Head of caudate nucleus (tissue), 42 donors: ENCODE results near the gene SH3RF2.
"Not testable (repeated sequence)": the region's sequence is repeated elsewhere in the genome, so short reads cannot be mapped to it uniquely, and the experiment has no call there.

Experiments used
- DNase-seq, 42 donors: peaks; one replicate each; pipeline versions ENCODE4 v3.0.0 to v3.0.0-alpha.2; 2020 to 2021; ENCODE audit warnings: mixed read lengths in 7 of 42
- intact Hi-C: fragments of 100-400 bp; cut with DNase I; formaldehyde crosslinking; loops from one replicate; pipeline ENCODE4 v1.15.0; 2022

The SH3RF2 gene

DNA sequence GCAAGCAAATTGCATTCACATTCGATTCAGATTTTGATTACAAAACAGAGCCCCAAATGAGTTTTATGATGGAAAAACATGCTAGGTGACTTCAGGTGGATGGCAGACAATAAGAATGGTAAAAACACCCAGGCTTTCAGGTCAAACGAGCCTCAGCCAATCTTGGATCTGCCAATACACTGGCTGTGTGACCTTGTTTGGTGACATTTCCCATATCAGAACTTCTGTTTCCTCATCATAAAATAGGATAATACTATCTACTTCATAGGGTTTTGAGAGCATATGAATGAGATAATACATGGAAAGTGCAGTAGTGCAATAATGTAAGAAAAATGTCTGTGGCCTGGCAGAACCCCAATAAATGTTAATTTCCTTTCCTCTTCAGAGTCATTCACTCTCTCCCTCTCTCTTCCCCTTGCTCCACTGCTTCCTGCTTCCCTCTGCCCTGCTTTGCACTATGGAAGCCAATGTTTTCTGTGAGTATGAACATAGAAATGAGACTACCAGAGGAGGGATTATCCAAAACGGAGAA is 54.7 kb downstream of the SH3RF2 start:
- no peak for DNase-seq
- intact Hi-C loops: no loop called here

DNA sequence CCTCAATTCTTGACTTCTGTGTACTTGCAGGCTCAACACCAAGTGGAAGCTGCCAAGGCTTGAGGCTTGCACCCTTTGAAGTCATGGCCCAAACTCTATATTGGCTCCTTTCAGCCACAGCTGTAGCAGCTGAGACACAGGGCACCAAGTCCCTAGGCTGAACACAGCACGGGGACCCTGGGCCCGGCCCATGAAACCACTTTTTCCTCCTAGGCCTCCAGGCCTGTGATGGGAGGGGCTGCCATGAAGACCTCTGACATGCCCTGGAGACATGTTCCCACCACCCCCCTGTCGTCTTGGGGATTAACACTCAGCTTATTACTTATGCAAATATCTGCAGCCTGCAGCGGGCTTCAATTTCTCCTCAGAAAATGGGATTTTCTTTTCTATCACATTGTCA is 57.2 kb downstream of the SH3RF2 start:
- intact Hi-C loops, DNase-seq: not testable (repeated sequence)

DNA sequence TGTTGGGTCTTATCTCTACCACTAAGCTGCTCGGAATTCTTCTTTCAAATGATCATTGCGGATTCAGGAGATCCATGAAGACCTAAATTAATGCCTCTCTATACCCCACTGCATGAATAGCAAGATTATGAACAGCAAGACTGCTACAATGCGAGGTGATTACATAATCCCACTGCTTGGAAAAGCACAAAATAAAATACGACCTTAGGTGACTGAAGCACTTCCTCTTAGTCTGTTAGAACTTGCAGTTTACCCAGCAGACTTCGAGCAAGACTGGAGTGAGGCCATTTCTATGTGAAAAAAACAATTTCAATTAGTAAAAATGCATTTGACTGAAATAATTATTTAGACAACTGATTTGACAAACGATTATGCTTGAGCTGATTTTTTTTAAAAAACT is 59.8 kb downstream of the SH3RF2 start:
- intact Hi-C loops: no loop called here
- DNase-seq: peak in 1 of 42 donors; percentile 42

DNA sequence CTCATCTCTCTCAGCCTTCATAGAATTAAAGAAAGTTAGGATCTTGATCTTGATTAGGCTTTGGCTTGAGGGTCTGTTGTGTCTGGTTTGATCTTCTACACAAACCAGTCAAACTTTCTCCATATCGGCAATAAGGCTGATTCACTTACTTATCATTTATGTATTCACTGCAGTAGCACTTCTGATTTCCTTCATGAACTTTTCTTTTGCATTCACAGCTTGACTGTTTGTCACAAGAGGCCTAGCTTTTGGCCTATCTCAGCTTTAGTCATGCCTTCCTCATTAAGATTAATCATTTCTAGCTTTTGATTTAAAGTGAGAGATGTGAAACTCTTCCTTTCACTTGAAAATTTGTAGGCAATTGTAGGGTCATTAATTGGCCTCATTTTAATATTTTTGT is 62.8 kb downstream of the SH3RF2 start:
- no peak for DNase-seq
- intact Hi-C loops: no loop called here

DNA sequence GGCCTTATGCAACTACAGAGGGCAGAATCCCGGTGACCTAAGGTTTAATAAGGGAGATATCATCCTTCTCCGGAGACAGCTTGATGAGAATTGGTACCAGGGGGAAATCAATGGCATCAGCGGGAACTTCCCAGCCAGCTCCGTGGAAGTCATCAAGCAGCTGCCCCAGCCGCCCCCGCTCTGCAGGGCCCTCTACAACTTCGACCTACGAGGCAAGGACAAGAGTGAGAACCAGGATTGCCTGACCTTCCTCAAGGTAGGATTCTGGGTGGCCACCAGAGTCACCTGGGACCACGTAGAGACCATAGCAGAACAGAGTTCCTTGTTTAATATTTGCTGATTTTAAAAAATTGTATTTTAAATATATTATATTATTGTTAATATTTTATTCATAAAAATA is 63.7 kb downstream of the SH3RF2 start:
- DNase-seq: no peak
- intact Hi-C loops: no loop called here

DNA sequence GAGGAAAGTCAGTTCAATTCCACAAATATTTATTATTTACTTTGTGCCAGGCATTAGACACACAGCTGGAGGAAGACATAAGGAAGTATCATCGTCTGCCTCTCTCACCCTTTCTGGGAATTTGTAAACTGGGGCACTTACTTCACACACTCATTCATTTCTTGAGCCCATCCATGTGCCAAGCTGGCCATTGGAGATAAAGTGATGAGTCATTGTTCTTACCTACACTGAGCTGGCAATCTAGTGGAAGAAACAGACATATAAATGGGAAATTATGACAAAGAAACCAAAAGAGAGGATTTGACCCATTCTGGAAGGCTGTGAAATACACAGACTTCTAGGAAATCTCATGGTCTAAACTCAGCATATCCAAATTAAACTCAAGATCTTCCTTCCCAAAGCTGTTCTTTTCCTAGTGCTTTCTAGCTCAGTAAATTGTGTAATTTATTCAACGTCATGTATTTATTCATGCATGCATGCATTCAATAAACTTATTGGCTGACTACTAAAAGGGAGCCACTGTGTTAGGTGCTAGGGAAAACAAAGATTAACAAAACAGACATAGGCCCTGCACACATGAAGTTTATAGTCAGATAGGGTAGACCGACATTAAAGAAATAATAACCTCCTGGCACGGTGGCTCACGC is 65.3 kb downstream of the SH3RF2 start:
- intact Hi-C loops: no loop called here
- no peak for DNase-seq

DNA sequence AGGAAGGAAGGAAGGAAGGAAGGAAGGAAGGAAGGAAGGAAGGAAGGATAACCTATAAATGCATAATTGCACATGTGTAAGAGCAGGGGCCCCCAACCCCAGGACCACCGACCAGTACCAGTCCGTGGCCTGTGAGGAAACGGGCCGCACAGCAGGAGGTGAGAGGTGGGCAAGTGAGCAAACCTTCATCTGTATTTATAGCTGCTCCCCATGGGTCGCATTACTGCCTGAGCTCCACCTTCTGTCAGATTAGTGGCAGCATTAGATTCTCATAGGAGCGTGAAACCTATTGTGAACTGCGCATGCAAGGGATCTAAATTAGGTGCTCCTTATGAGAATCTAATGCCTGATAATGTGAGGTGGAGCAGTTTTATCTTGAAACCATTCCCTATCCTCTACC is 66.1 kb downstream of the SH3RF2 start:
- peak in 1 of 42 donors; percentile 37 for DNase-seq
- intact Hi-C loops: no loop called here

DNA sequence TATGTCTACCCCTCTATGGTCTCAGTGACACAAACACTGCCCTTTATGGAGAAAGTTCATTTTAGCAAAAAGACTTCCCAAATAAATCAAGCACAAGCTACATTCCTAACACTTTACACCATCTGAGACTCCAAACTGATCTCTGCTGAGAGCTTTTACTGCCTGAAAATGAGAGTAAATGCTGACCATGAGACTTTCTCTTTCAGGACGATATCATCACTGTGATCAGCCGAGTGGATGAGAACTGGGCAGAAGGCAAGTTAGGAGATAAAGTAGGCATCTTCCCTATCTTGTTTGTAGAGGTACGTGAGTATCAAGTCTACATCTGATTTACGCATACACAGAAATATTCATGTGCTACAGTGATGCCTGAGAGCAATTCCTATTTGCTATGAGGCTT is 67.5 kb downstream of the SH3RF2 start:
- intact Hi-C loops: no loop called here
- no peak for DNase-seq

DNA sequence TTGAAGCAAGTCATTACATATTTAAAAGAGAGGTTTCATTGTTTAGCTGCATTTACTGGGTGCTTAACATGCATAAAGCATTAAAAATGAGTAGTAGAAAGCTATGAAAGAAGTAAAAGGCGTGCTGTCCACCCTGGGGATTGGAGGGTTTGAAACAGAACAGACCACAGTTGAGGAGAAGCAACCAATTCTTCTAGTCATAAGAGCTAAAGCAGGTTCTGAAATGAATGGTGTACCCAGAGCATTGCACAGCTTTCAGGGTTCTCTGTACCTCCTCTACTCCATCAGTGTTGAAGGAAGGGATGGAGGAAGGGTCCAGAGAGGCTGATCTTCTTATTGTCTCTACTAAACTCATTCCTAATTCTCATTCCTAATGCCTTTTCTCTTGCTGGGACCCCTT is 68.9 kb downstream of the SH3RF2 start:
- no peak for DNase-seq
- intact Hi-C loops: no loop called here

DNA sequence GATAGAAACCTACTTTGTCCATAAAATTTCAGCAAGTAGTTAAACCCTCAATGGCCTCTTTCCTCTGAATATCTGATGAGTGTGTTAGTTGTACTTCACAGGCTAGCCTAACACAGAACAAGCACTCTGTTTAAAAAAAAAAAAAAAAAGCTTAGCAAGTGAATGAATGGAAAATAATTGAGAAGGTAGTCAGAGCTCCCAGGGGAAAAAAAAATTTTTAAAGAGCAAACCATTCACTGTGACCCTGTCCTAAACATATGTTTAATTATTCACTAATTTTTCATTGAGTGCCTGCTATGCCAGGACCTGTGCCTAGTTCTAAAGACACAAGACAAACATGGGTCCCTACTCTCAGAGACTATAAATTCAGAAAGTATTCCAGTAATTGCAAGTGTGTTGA is 69.3 kb downstream of the SH3RF2 start:
- no peak for DNase-seq
- intact Hi-C loops: no loop called here

DNA sequence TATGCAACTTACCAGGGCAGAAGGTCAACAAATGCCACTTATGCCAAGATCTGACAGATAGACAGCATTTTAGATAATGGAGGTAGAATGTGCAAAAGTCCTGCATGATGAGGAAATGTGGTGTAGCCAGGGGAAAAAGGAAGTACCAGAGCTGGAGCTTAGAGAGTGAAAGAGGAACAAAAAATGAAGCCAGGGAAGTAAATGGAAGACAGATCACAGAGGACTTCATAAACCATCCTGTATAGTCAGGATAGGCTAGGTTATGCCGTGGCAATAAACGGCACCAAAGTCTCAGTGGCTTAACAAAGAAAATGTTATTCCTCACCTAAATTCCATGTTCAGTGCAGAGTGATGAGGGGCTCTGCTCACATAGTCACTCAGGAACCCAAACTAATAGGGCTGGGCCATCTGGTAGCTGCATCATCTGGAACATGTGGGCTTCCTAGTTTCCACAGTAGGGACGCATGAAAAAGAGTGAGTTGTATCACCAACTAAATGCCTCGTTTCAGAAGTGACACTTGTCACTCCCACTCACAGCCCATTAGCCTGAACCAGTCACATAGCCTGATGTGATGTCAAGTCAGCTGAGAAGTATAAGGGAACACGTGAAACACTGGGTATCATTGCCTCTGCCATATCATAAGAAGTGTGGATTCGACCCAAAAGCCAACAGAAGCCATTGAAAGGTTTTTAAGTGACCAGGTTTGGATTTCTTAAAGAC is 70.3 kb downstream of the SH3RF2 start:
- DNase-seq: no peak
- intact Hi-C loops: no loop called here

DNA sequence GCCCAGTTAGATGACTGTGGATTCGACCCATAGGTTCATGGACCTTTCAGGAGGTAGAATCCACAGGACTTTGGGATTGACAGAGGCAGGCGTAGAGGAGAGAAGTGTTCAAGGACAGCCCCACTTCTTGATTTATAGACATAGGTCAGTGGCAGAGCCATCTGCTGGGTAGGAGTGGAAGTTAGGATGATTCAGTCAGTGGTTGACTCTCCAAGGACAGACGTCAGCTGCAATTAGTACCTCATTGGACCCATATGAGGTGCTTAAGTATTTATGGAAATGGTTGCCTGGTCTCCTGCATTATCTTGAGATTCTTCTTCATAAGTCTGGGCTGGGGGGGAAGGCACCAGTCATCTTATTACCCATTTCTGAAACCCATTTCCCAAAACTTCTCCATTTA is 70.9 kb downstream of the SH3RF2 start:
- no peak for DNase-seq
- intact Hi-C loops: no loop called here

DNA sequence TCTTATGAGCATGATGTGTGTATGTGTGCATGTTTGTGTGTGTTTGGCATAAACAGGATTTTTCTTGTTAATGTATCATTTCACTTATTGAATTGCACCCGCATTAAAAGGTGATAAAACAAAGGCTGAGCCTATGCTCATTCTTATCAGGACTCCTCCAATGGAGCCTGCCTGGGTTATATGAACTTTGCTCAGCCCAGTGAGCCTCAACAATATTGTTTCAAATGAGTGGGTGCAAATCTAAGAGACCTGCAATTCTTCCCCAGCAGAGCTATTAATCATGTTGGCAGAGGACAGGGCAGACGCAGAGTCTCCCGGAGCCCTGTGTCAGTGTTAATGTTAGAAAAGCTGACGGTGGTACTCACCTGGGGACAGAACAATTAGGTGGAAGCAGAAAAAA is 71.6 kb downstream of the SH3RF2 start:
- DNase-seq: no peak
- intact Hi-C loops: no loop called here

DNA sequence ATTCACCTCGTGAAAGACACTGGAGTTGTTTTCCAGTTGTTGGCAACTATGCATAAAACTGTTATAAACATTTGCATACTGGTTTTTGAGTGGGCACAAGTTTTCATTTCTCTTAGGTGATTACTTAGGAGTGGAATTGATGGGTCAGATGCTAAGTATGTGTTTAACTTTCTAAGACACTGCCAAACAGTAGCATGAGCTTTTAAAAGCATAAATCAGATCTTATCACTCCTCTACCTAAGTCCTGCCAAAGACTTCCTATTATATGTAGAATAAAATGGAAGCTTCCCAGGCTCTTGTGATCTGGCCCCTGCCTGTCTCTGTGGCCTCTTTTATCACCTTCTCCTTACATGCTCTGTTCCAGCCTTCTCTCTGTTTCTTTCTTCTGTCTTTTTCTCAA is 72.6 kb downstream of the SH3RF2 start:
- intact Hi-C loops: no loop called here

DNA sequence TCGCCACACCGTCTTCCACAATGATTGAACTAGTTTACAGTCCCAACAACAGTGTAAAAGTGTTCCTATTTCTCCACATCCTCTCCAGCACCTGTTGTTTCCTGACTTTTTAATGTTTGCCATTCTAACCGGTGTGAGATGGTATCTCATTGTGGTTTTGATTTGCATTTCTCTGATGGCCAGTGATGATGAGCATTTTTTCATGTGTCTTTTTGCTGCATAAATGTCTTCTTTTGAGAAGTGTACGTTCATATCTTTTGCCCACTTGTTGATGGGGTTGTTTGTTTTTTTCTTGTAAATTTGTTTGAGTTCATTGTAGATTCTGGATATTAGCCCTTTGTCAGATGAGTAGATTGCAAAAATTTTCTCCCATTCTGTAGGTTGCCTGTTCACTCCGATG is 74.1 kb downstream of the SH3RF2 start:
- intact Hi-C loops, DNase-seq: not testable (repeated sequence)

More for the DNA sequence above, 72.6 kb downstream of the SH3RF2 start:
- DNase-seq: no peak

DNA sequence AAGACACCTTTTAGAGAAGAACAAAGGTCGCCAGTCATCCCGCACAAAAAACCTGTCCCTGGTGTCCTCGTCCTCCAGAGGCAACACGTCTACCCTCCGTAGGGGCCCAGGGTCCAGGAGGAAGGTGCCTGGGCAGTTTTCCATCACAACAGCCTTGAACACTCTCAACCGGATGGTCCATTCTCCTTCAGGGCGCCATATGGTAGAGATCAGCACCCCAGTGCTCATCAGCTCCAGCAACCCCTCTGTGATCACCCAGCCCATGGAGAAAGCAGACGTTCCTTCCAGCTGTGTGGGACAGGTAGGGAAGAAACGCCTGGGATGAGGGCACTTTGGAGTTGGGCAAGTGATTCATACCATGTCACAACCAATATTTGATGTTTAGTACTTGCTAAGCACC is 77.4 kb downstream of the SH3RF2 start:
- intact Hi-C loops: no loop called here
- DNase-seq: no peak

DNA sequence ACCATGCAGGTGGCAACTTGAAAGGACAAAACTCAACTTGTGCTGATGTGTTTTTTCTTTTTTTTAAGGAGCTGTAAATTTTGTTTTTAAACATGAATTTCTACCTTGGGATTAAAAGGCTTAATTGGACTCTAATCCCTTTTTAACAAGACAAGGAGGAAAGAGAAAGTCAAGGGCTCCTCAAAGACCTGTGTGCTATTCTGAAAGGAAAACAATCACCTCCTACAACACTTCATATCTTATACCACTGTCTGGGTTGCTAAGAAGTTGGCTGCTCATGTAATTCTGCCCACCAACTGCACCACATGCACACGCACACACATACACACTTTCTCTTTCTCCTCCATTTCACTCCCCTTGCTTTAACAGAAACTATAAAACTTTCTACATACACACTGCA is 78.6 kb downstream of the SH3RF2 start:
- intact Hi-C loops: no loop called here
- DNase-seq: no peak

DNA sequence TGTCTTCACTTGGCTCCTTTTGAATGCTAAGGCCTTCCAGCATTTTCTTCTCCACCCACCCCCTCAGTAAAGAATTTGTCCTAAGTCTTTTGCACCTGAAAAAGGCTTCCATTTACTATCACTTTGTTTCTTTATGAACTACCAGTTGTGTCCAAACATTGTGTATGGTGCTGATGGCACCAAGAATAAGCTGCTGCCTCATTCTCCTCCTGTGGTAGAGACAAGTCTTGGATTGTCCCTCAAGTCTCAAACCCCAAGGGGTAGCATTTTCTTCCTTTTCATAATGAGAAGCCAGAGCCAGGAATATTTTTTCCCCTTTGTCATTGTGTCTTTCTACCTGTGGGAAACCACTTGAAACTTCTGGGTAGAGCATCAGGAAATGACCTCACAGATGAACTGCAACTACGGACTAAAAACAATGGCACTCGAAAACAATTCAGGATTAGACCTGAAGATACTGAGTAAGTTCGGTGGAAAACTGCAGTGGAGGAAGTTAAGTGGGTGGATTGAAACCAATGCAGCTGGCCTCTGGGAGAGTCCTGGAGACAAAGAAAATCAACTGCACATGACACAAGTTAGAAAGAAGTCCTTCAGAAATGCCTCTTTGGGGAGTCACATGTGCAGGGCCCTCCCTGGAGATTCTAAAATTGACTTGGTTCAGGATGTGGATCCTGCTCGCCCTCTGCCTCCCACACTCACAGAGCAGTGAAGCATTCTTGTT is 80.5 kb downstream of the SH3RF2 start:
- DNase-seq: peak in 1 of 42 donors; percentile 43
- intact Hi-C loops: no loop called here

DNA sequence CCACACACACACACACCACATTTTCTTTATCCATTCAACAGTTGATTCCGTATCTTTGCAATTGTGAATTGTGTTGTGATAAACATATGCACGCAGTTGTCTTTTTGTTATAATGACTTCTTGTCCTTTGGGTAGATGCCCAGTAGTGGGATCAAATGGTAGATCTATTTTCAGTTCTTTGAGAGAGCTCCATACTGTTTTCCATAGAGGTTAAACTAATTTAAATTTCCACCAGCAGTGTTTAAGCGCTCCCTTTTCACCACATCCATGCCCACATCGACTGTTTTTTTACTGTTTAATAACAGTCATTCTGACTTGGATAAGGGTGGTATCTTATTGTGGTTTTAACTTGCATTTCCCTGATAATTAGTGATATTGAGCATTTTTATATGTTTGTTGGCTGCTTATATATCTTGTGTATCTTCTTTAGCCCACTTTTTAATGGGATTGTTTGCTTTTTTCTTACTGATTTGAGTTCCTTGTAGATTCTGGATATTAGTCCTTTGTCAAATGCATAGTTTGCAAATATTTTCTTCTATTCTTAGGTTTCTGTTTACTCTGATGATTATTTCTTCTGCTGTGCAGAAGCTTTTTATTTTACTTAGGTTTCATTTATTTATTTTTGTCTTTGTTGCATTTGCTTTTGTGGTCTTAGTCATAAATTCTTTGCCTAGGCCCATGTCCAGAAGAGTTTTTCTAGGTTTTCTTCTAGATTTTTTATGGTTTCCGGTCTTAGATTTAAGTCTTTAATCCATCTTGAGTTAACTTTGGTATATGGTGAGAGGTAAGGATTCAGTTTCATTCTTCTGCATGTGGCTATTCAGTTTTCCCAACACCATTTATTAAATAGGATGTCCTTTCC is 82.4 kb downstream of the SH3RF2 start:
- intact Hi-C loops: no loop called here
- no peak for DNase-seq
